OCI-LY1 (cell line): ENCODE results near the gene MTF1.
"Not testable (repeated sequence)": the region's sequence is repeated elsewhere in the genome, so short reads cannot be mapped to it uniquely, and the experiment has no call there.

Source experiments
- H2AFZ ChIP-seq: fragments of 200-600 bp; sonication (generic), shearing (Covaris generic); 2 replicates; pipeline ENCODE4 v1.6.0; 2014; ENCODE audit warnings: antibody characterized with exemption, mild to moderate bottlenecking, low read length
- H3F3A ChIP-seq: fragments of 200-600 bp; sonication (generic), shearing (Covaris generic); 2 replicates; pipeline ENCODE4 v1.6.0; 2014; ENCODE audit warnings: mild to moderate bottlenecking, antibody characterized with exemption, low read length, moderate library complexity; ENCODE audit not compliant: insufficient read depth
- H3K27ac ChIP-seq: fragments of 200-600 bp; sonication (generic); 2 replicates; pipeline ENCODE4 v1.5.1; 2014; ENCODE audit warnings: low read length, mixed run types, mild to moderate bottlenecking, low read depth; ENCODE audit not compliant: poor library complexity, severe bottlenecking
- H3K27me3 ChIP-seq: fragments of 200-600 bp; sonication (generic); 2 replicates; pipeline ENCODE4 v1.6.0; 2014; ENCODE audit warnings: antibody characterized with exemption, mild to moderate bottlenecking, low read length, moderate library complexity; ENCODE audit not compliant: insufficient read depth
- H3K36me3 ChIP-seq: fragments of 200-600 bp; sonication (generic); 2 replicates; pipeline ENCODE4 v1.6.1; 2014; ENCODE audit warnings: mild to moderate bottlenecking, antibody characterized with exemption, low read length, moderate library complexity, mixed read lengths; ENCODE audit not compliant: insufficient read depth
- H3K4me1 ChIP-seq: fragments of 200-600 bp; sonication (generic); 2 replicates; pipeline ENCODE4 v1.5.1; 2014; ENCODE audit warnings: mild to moderate bottlenecking, low read length, moderate library complexity; ENCODE audit not compliant: insufficient read depth, severe bottlenecking
- H3K4me2 ChIP-seq: fragments of 200-600 bp; sonication (generic), shearing (Covaris generic); 2 replicates; pipeline ENCODE4 v1.6.1; 2014; ENCODE audit warnings: low read length
- H3K4me3 ChIP-seq: fragments of 200-600 bp; sonication (generic); 2 replicates; pipeline ENCODE4 v1.5.1; 2014; ENCODE audit warnings: low read length, low read depth, mild to moderate bottlenecking, mixed read lengths; ENCODE audit not compliant: poor library complexity, severe bottlenecking
- H3K79me2 ChIP-seq: fragments of 200-600 bp; shearing (Covaris generic); 2 replicates; pipeline ENCODE4 v1.6.1; 2016; ENCODE audit warnings: mixed run types, low read length, mixed read lengths; ENCODE audit not compliant: insufficient read depth
- H3K9ac ChIP-seq: fragments of 200-600 bp; sonication (generic), shearing (Covaris generic); 2 replicates; pipeline ENCODE4 v1.6.1; 2014; ENCODE audit warnings: mild to moderate bottlenecking, low read length, mixed read lengths
- H3K9me2 ChIP-seq: fragments of 200-600 bp; sonication (generic), shearing (Covaris generic); 2 replicates; pipeline ENCODE4 v1.6.1; 2014; ENCODE audit warnings: low read depth, mild to moderate bottlenecking, low read length, mixed read lengths
- H3K9me3 ChIP-seq: fragments of 200-600 bp; shearing (Covaris generic); 2 replicates; pipeline ENCODE4 v1.6.1; 2014; ENCODE audit warnings: low read length, mixed read lengths
- H4K20me1 ChIP-seq: fragments of 200-600 bp; sonication (generic), shearing (Covaris generic); 2 replicates; pipeline ENCODE4 v1.6.0; 2016; ENCODE audit warnings: mild to moderate bottlenecking, low read length; ENCODE audit not compliant: insufficient read depth
- CTCF ChIP-seq: fragments of 200-600 bp; sonication (generic), shearing (Covaris generic); IDR thresholded peaks from 2 replicates; pipeline ENCODE4 v1.5.1; 2017; ENCODE audit warnings: mild to moderate bottlenecking, antibody characterized with exemption, low read length, moderate library complexity, mixed read lengths
- EZH2 ChIP-seq: fragments of 200-600 bp; sonication (generic), shearing (Covaris generic); IDR thresholded peaks from 2 replicates; pipeline ENCODE4 v1.8.0; 2017; ENCODE audit warnings: borderline replicate concordance, mixed run types, mild to moderate bottlenecking, antibody characterized with exemption, low read length, moderate library complexity, mixed read lengths

Gene MTF1

GRCh38 chr1:37776946-37777516 is 82.4 kb downstream of the MTF1 start:
- Histone ChIP-seq H3K4me3 (no peak overlapping the region), H3F3A (no peaks in the 10 kb centered on the region), H3K9me3 (no peaks in the 10 kb centered on the region), H3K9ac (no peak overlapping the region), H3K4me1 (no peaks in the 10 kb centered on the region), H3K27me3 (no peaks in the 10 kb centered on the region), H3K9me2 (no peaks in the 10 kb centered on the region), H3K79me2 (no peaks in the 10 kb centered on the region), H3K4me2 (no peak overlapping the region), H4K20me1 (no peaks in the 10 kb centered on the region), H3K36me3 (no peaks in the 10 kb centered on the region), H2AFZ (no peak overlapping the region), H3K27ac (no peak overlapping the region)
- TF ChIP-seq EZH2 (no peak), CTCF (no peak)

- not testable (repeated sequence) for H3K79me2 ChIP-seq, H3K9me2 ChIP-seq, H2AFZ ChIP-seq, H3K4me3 ChIP-seq, H3K27me3 ChIP-seq, H4K20me1 ChIP-seq, H3K27ac ChIP-seq, H3K4me2 ChIP-seq, H3K9me3 ChIP-seq, H3F3A ChIP-seq, H3K9ac ChIP-seq, H3K36me3 ChIP-seq, H3K4me1 ChIP-seq
Measured at GRCh38 chr1:37771440-37771839, 88.0 kb downstream of the MTF1 start.

GRCh38 chr1:37767488-37767887 is 91.9 kb downstream of the MTF1 start:
- Histone ChIP-seq H3K9me3 (no peaks in the 10 kb centered on the region), H3K79me2 (no peaks in the 10 kb centered on the region), H2AFZ (no peak overlapping the region), H3K4me1 (no peaks in the 10 kb centered on the region), H3K4me2 (no peak overlapping the region), H3K27ac (no peak overlapping the region), H3K9ac (no peak overlapping the region), H3F3A (no peaks in the 10 kb centered on the region), H3K36me3 (no peaks in the 10 kb centered on the region), H3K9me2 (no peaks in the 10 kb centered on the region), H3K4me3 (no peak overlapping the region), H3K27me3 (no peaks in the 10 kb centered on the region), H4K20me1 (no peaks in the 10 kb centered on the region)
- TF ChIP-seq EZH2 (no peak), CTCF (no peak)

- H3K27me3 ChIP-seq = no peaks in the 10 kb centered on the region
Measured at GRCh38 chr1:37765916-37766664, 93.3 kb downstream of the MTF1 start.

More at GRCh38 chr1:37765916-37766664, 93.3 kb downstream of the MTF1 start:
- Histone ChIP-seq H3K9ac (no peak overlapping the region), H3F3A (no peaks in the 10 kb centered on the region), H3K9me3 (no peaks in the 10 kb centered on the region), H3K4me1 (no peaks in the 10 kb centered on the region), H3K79me2 (no peaks in the 10 kb centered on the region), H3K4me3 (no peak overlapping the region), H3K27ac (no peak overlapping the region), H4K20me1 (no peaks in the 10 kb centered on the region), H3K4me2 (no peak overlapping the region; the same call in 1 of the 2 replicates), H3K9me2 (no peaks in the 10 kb centered on the region), H2AFZ (no peak overlapping the region), H3K36me3 (no peaks in the 10 kb centered on the region)
- TF ChIP-seq EZH2 (no peak), CTCF (peak; percentile 30; the same call in 1 of the 2 replicates)
